Heart left ventricle (tissue), 16 donors: ENCODE data around the gene GCLC. TPM values are rescaled to one million over a fixed set of nuclear protein-coding genes. Genes with fewer than 3 reads are reported as not detected.

Source experiments
- ATAC-seq, 4 donors: fragments of 200-7000 bp; cut with Tn5 transposase; one replicate each; pipeline ENCODE4 v1.9.1; 2020 to 2022; ENCODE audit warnings: moderate library complexity in 4 of 4, mild to moderate bottlenecking in 3 of 4, moderate number of reproducible peaks in 1 of 4
- DNase-seq, 5 donors: peaks; one replicate each; pipeline ENCODE4 v3.0.0-alpha.2; 2020
- H3K27ac ChIP-seq, 12 donors: fragments of 200-600 bp; sonication (generic) in 4 of 12; one replicate each; pipeline versions ENCODE4 v1.5.0 to v1.8.0; 2016 to 2022; ENCODE audit warnings: mild to moderate bottlenecking in 2 of 12
- H3K27me3 ChIP-seq, 9 donors: fragments of 200-600 bp; sonication (generic) in 2 of 9; one replicate each; pipeline versions ENCODE4 v1.5.1 to v1.8.0; 2016 to 2022; ENCODE audit warnings: mild to moderate bottlenecking in 3 of 9
- H3K36me3 ChIP-seq, 9 donors: fragments of 200-600 bp; sonication (generic) in 2 of 9; one replicate each; pipeline versions ENCODE4 v1.5.0 to v1.8.0; 2018 to 2022; ENCODE audit warnings: mild to moderate bottlenecking in 2 of 9
- H3K4me1 ChIP-seq, 12 donors: fragments of 200-600 bp; sonication (generic) in 4 of 12; one replicate each; pipeline versions ENCODE4 v1.5.0 to v1.8.0; 2016 to 2022; ENCODE audit warnings: mild to moderate bottlenecking in 3 of 12
- H3K4me3 ChIP-seq, 12 donors: fragments of 200-600 bp; sonication (generic) in 4 of 12; one replicate each; pipeline versions ENCODE4 v1.5.0 to v1.8.0; 2017 to 2022; ENCODE audit warnings: mild to moderate bottlenecking in 9 of 12, moderate library complexity in 4 of 12
- H3K9me3 ChIP-seq, 12 donors: fragments of 200-600 bp; sonication (generic) in 4 of 12; one replicate each; pipeline versions ENCODE4 v1.5.0 to v1.8.0; 2016 to 2022; ENCODE audit warnings: mild to moderate bottlenecking in 1 of 12
- CTCF ChIP-seq, 12 donors: fragments of 200-600 bp; sonication (generic) in 4 of 12; IDR thresholded peaks; one replicate each; pipeline versions ENCODE4 v1.5.0 to v1.8.0; 2018 to 2022; ENCODE audit warnings: antibody characterized with exemption in 12 of 12, mild to moderate bottlenecking in 5 of 12
- POLR2A ChIP-seq, 2 donors: fragments of 450-650 bp; IDR thresholded peaks; one replicate each; pipeline ENCODE4 v1.6.1; 2017; ENCODE audit warnings: antibody characterized with exemption in 2 of 2, mild to moderate bottlenecking in 2 of 2, moderate library complexity in 2 of 2
- WGBS, 4 donors: extraction: QIAGEN DNeasy Blood & Tissue Kit in 2 of 4; methylation state at CpG; one replicate each; pipeline versions ENCODE4 v1.1.5 to v1.1.7; 2013 to 2018; 5-methylcytosine and 5-hydroxymethylcytosine counted together
- intact Hi-C, 10 donors: fragments of 100-400 bp; cut with DNase I; formaldehyde crosslinking; loops; one replicate each; pipeline versions ENCODE4 v1.11.1 to v1.14.2; 2022
- polyA plus RNA-seq, 2 donors: library from polyadenylated mRNA; stranded (reverse); fragments of 200-250 nt; gene quantifications; one replicate each; pipeline ENCODE4 v1.2.3, GENCODE V29; 2013
- total RNA-seq, 9 donors: library from RNA; depleted of rRNA in 2 of 9; stranded (reverse); fragments of >200 nt in 2 of 9; fragmentation: NEBNext Ultra II Directional in 3 of 9; extraction: Animal tissue kit (Norgen Biotek cat#: 25700) in 3 of 9; gene quantifications; one replicate each; pipeline versions ENCODE4 v1.1.0 to v1.2.4, GENCODE V29; 2016 to 2023
- donor health status: ischemic (EF 13 %, LVEDD 7.1; RV severe dilation, severe dysfunction).
- donor health status: healthy with polysubstance abuse.
- donor health status: DM: no; HTN: yes; CAD: no.
- donor health status: DM: no; HTN: no; CAD: no.
- donor health status: ischemic (EF 25% LVEDD 6.9; RV normal size, moderate dysfunction).
- donor health status: ischemic (EF 25% LVEDD 5.7; RV mildly dilated, moderate dysfunction).
- donor health status: healthy.
- donor health status: DM: yes; HTN: yes; CAD: no.
- donor health status: ischemic (EF 35%, LVEDD 5.7; RV mildly dilated, moderate dysfunction).
- donor health status: nonischemic (EF 11% LVEDD 7.7; RV severe dilation, severe dysfunction).
- donor health status: DM: yes; HTN: yes; CAD: no.
- donor health status: PGD.
- donor health status: ischemic (EF 29% LVEDD 5.4; RV normal size, mild dysfunction).
- donor health status: nonischemic (EF 23%, LVEDD 6.1; RV moderate dilation, normal function).

GCLC gene
- total and polyA plus RNA-seq, 11 donors, result 8.1 to 42.9 (median 29.3) TPM

DNA sequence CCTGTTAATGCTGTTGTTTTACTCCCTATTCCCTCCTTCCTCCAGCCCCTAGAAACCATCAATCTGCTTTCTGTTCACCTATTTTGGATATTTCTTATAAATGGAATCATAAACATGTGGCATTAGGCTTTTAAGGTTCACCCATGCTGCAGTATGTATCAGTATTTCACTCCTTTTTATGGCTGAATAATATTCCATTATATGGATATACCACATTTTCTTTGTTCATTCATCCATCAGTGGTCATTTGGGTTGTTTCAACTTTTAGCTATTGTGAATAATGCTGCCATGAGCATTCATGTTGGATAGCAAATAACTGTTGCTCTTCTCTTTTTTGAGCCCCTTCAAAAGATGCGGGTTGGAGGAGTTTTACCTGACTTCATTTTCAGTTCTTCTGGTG, 89.2 kb downstream of the GCLC start:
- Histone ChIP-seq H3K9me3 (peaks cover 0 to 15% (median 3%) of the 10 kb centered on the region in 12 donors), H3K4me3 (no peak overlapping the region), H3K36me3 (no peaks in the 10 kb centered on the region), H3K4me1 (peaks cover 0 to 2% (median 0%) of the 10 kb centered on the region in 12 donors), H3K27ac (no peak overlapping the region), H3K27me3 (no peaks in the 10 kb centered on the region)
- no peak for ATAC-seq
- intact Hi-C loops, result no loop called here
- TF ChIP-seq CTCF (IDR thresholded peaks at IDR 0.05), result no peak
- no peak for TF ChIP-seq POLR2A (IDR thresholded peaks at IDR 0.05)
- WGBS, 4 donors, result 94 to 100% (median 99%) methylated on average over 1 of the region's 1 CpG
- DNase-seq, result no peak

DNA sequence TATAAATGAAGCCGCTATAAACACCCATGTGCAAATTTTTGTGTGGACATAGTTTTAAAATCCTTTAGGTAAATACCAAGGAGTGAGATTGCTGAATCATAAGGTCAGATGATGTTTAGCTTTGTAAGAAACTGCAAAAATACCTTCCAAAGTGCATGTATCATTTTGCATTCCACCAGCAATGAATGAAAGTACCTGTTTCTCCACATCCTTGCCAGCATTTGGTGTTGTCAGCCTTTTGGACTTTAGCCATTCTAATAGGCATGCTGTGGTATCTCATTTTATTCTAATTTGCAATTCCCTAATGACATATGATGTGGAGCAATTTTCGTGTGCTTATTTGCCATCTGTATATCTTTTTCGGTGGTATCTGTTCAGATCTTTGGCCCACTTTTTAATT, 93.7 kb downstream of the GCLC start:
- no peak for TF ChIP-seq POLR2A (IDR thresholded peaks at IDR 0.05)
- TF ChIP-seq CTCF (IDR thresholded peaks at IDR 0.05), result no peak
- Histone ChIP-seq H3K27me3 (no peaks in the 10 kb centered on the region), H3K9me3 (peaks cover 0 to 27% (median 8%) of the 10 kb centered on the region in 12 donors), H3K4me3 (no peak overlapping the region), H3K4me1 (peaks cover 0 to 10% (median 0%) of the 10 kb centered on the region in 12 donors), H3K27ac (no peak overlapping the region), H3K36me3 (no peaks in the 10 kb centered on the region)
- no peak for ATAC-seq
- intact Hi-C loops, result no loop called here
- DNase-seq, result no peak
- WGBS, 4 donors, result 82 to 86% (median 85%) methylated on average over 3 of the region's 3 CpGs

DNA sequence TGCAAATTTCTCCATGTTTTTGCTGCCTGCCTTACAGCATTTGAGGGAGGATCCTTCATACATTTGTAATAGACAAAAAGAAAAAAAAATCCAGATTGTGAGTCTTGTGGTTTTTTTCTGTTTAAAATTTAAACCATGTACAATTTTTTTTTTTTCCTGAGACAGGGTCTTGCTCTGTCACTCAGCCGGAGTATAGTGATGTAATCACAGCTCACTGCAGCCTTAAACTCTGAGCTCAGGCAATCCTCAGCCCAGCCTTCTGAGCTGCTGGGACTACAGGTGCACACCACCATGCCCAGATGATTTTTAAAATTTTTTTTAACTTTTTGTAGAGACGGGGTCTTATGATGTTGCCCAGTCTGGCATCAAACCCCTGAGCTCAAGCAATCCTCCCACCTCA, 97.0 kb downstream of the GCLC start:
- no peaks in the 10 kb centered on the region for H3K36me3 ChIP-seq
- ATAC-seq (no peak), DNase-seq (no peak)
- H3K4me1 ChIP-seq, result peaks cover 0 to 11% (median 0%) of the 10 kb centered on the region in 12 donors
- no peak overlapping the region for H3K4me3 ChIP-seq
- no peak for TF ChIP-seq CTCF (IDR thresholded peaks at IDR 0.05)
- no peak for TF ChIP-seq POLR2A (IDR thresholded peaks at IDR 0.05)
- WGBS, 4 donors, result 90 to 95% (median 94%) methylated on average over 2 of the region's 2 CpGs
- H3K9me3 ChIP-seq, result peaks cover 0 to 19% (median 4%) of the 10 kb centered on the region in 12 donors
- no peaks in the 10 kb centered on the region for H3K27me3 ChIP-seq
- intact Hi-C loops, result no loop called here
- no peak overlapping the region for H3K27ac ChIP-seq

Other genes with a start within 250 kb of the GCLC start
- gene ELOVL5, start 196.2 kb downstream of the GCLC start, total RNA-seq, result 10 to 100 TPM; 17.3 to 47.9 (median 29.3) TPM
- gene ELOVL5, start 196.2 kb downstream of the GCLC start, polyA plus RNA-seq, result 10 to 100 TPM in 1 of 2 donors, 1 to 10 TPM in 1; 9.6 to 46.9 TPM
- 100 to 1,000 TPM; 148 to 405 (median 299) TPM for gene KLHL31, start 120.7 kb upstream of the GCLC start, total RNA-seq
- gene KLHL31, start 120.7 kb upstream of the GCLC start, polyA plus RNA-seq, result 100 to 1,000 TPM in 1 of 2 donors, 10 to 100 TPM in 1; 70.8 to 125 TPM
- 10 to 100 TPM in 1 of 9 donors, 1 to 10 TPM in 8; 1.2 to 11.2 (median 3.6) TPM for gene LRRC1, start 249.9 kb upstream of the GCLC start, total RNA-seq
- 1 to 10 TPM; 2.0 to 2.5 TPM for gene LRRC1, start 249.9 kb upstream of the GCLC start, polyA plus RNA-seq